HCT116 (cell line): ENCODE data around the gene RIMS1. TPM values are rescaled to one million over a fixed set of nuclear protein-coding genes. Genes with fewer than 3 reads are reported as not detected.

Source experiments
- ATAC-seq: fragments of 200-7000 bp; cut with Tn5 transposase; 2 replicates; pipeline ENCODE4 v1.9.1; 2020; ENCODE audit warnings: mild to moderate bottlenecking, moderate library complexity
- BruUV-seq: library from RNA; stranded (reverse); fragments of 400-500 nt; replicated peaks from 2 replicates; lab custom pipeline; 2021; lab: Mats Ljungman, UMichigan
- CTCF ChIA-PET: fragments of 300-600 bp; sonication (Branson Sonifier 250); formaldehyde crosslinking; loops from one replicate; lab custom pipeline; 2021; ENCODE audit warnings: antibody characterized with exemption; lab: Charles Lee
- POLR2A ChIA-PET: fragments of 300-600, 350-600 bp; sonication (Branson Sonifier 250); formaldehyde crosslinking; loops from one replicate; lab custom pipeline; 2021; ENCODE audit warnings: antibody characterized with exemption; lab: Charles Lee
- RAD21 ChIA-PET, 2 experiments: fragments of 300-600 bp; sonication (Branson Sonifier 250); formaldehyde crosslinking; loops; one replicate each; lab custom pipeline; 2023; ENCODE audit warnings: low total read pairs in 2 of 2; ENCODE audit not compliant: uncharacterized antibody in 2 of 2, unreplicated experiment in 2 of 2, low non-redundant PET in 1 of 2; lab: Charles Lee
- DNase-seq: peaks from one replicate; pipeline ENCODE4 v3.0.0-alpha.2; 2010; ENCODE audit warnings: low read depth, low spot score
- H2AFZ ChIP-seq: fragments of 200-600 bp; shearing (Covaris generic), sonication (generic); 2 replicates; pipeline ENCODE4 v1.6.1; 2017; ENCODE audit warnings: low read depth, mixed run types, mixed read lengths, antibody characterized with exemption, low read length; ENCODE audit not compliant: poor library complexity, severe bottlenecking
- H3K27ac ChIP-seq: 2 replicates; pipeline ENCODE4 v1.5.1; 2012; ENCODE audit warnings: low read depth, low read length
- H3K27me3 ChIP-seq: fragments of 200-600 bp; sonication (generic); 2 replicates; pipeline ENCODE4 v1.6.1; 2016; ENCODE audit warnings: mixed run types, low read length, mixed read lengths; ENCODE audit not compliant: insufficient read depth
- H3K36me3 ChIP-seq, 2 experiments: fragments of 200-500 bp in 1 of 2; fragments of 200-600 bp in 1 of 2; sonication (Bioruptor generic) in 1 of 2; sonication (generic) in 1 of 2; 2 replicates each; pipeline versions ENCODE4 v1.5.1 to v1.6.1; 2014 to 2016; ENCODE audit warnings: low read length in 2 of 2, inconsistent platforms in 1 of 2, mixed read lengths in 1 of 2, mixed run types in 1 of 2; ENCODE audit not compliant: insufficient read depth in 2 of 2, control insufficient read depth in 1 of 2
- H3K4me1 ChIP-seq, 2 experiments: fragments of 200-600 bp in 1 of 2; sonication (generic) in 1 of 2; 2 replicates each; pipeline versions ENCODE4 v1.5.1 to v1.6.1; 2012 to 2017; ENCODE audit warnings: low read length in 2 of 2, inconsistent platforms in 1 of 2, mild to moderate bottlenecking in 1 of 2, mixed read lengths in 1 of 2, mixed run types in 1 of 2, moderate library complexity in 1 of 2; ENCODE audit not compliant: insufficient read depth in 2 of 2, control insufficient read depth in 1 of 2
- H3K4me2 ChIP-seq: fragments of 200-600 bp; sonication (generic); 2 replicates; pipeline ENCODE4 v1.6.1; 2017; ENCODE audit warnings: mixed run types, low read length, mixed read lengths
- H3K4me3 ChIP-seq, 2 experiments: fragments of 200-600 bp in 1 of 2; sonication (generic) in 1 of 2; replicated peaks in 1 of 2; 2 replicates each; pipeline ENCODE4 v1.5.1; 2011 to 2016; ENCODE audit warnings: low read length in 2 of 2, control low read depth in 1 of 2, low read depth in 1 of 2, mild to moderate bottlenecking in 1 of 2, mixed read lengths in 1 of 2, mixed run types in 1 of 2
- H3K79me2 ChIP-seq: fragments of 200-600 bp; sonication (generic); 2 replicates; pipeline ENCODE4 v1.6.1; 2017; ENCODE audit warnings: mild to moderate bottlenecking, mixed run types, low read length, moderate library complexity, mixed read lengths; ENCODE audit not compliant: insufficient read depth
- H3K9ac ChIP-seq: fragments of 200-600 bp; sonication (generic); 2 replicates; pipeline ENCODE4 v1.6.1; 2016; ENCODE audit warnings: low read length, mixed read lengths
- H3K9me2 ChIP-seq: fragments of 200-600 bp; sonication (generic), shearing (Covaris generic); 2 replicates; pipeline ENCODE4 v1.6.1; 2017; ENCODE audit warnings: mixed run types, mild to moderate bottlenecking, moderate library complexity; ENCODE audit not compliant: insufficient read depth
- H3K9me3 ChIP-seq, 2 experiments: fragments of 200-500 bp in 1 of 2; fragments of 200-600 bp in 1 of 2; sonication (Bioruptor generic) in 1 of 2; sonication (generic) in 1 of 2; 2 replicates each; pipeline ENCODE4 v1.6.1; 2014 to 2017; ENCODE audit warnings: low read length in 2 of 2, mixed read lengths in 2 of 2, inconsistent platforms in 1 of 2, low read depth in 1 of 2, mild to moderate bottlenecking in 1 of 2, mixed run types in 1 of 2, moderate library complexity in 1 of 2; ENCODE audit not compliant: control insufficient read depth in 1 of 2, insufficient read depth in 1 of 2
- H4K20me1 ChIP-seq: fragments of 200-600 bp; sonication (generic), shearing (Covaris generic); 2 replicates; pipeline ENCODE4 v1.6.1; 2017; ENCODE audit warnings: mixed run types, mild to moderate bottlenecking, moderate library complexity; ENCODE audit not compliant: insufficient read depth
- RAD21 ChIP-seq: IDR thresholded peaks from 2 replicates; pipeline ENCODE4 v1.6.1; 2012; ENCODE audit warnings: low read depth, mild to moderate bottlenecking
- SP1 ChIP-seq: IDR thresholded peaks from 2 replicates; pipeline ENCODE4 v1.6.1; 2012; ENCODE audit warnings: low read depth
- intact Hi-C: fragments of 100-400 bp; cut with micrococcal nuclease; formaldehyde crosslinking; loops from 2 replicates; pipeline ENCODE4 v1.10.0; 2022
- total RNA-seq: library from RNA; stranded (reverse); gene quantifications from one replicate; pipeline ENCODE4 v1.2.1, GENCODE V29; 2021; ENCODE audit not compliant: unreplicated experiment
- TF ChIP-seq, protein P1 (sequence below), 3 experiments: fragments of 200-600 bp in 1 of 3; sonication (generic) in 1 of 3; IDR thresholded peaks in 2 of 3; conservative IDR thresholded peaks in 1 of 3; 2 replicates each; pipeline ENCODE4 v1.5.1; 2012 to 2017; ENCODE audit warnings: low read depth in 2 of 3, low read length in 2 of 3, antibody characterized with exemption in 1 of 3, borderline replicate concordance in 1 of 3, control low read depth in 1 of 3, mild to moderate bottlenecking in 1 of 3, mixed read lengths in 1 of 3, mixed run types in 1 of 3, moderate library complexity in 1 of 3; ENCODE audit not compliant: insufficient read depth in 1 of 3

RIMS1 gene
- total RNA-seq, 1 experiment from 2014 or later, result not detected

DNA sequence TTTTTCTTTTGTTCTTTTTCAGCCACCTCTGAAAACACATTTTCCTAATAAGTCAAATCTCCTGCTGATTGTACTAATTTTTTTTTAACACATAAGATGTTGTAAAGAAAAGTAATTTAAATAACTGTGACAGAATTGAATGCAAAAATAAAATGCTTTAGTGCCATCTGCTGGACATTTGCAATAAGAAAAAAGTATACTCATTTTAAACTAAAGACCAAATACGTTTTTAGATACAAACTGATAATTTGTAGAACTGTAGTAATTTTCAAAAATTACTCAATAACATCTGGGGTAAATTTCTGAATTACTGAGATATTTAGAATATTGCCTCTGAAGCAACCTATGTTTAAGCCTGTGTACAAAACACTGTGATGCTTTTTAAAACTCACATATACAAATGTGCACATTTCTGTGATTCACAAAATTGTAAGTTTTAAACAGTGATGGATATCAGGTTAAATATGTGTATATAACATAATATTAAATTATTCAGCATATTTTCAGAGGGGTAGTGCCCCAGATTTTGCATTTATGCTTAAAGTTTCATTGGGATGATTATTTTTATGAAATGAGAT, 198.7 kb downstream of the RIMS1 start:
- TF ChIP-seq SP1 (no peak), RAD21 (peak; percentile 44)
- TF ChIP-seq, protein P1, sequence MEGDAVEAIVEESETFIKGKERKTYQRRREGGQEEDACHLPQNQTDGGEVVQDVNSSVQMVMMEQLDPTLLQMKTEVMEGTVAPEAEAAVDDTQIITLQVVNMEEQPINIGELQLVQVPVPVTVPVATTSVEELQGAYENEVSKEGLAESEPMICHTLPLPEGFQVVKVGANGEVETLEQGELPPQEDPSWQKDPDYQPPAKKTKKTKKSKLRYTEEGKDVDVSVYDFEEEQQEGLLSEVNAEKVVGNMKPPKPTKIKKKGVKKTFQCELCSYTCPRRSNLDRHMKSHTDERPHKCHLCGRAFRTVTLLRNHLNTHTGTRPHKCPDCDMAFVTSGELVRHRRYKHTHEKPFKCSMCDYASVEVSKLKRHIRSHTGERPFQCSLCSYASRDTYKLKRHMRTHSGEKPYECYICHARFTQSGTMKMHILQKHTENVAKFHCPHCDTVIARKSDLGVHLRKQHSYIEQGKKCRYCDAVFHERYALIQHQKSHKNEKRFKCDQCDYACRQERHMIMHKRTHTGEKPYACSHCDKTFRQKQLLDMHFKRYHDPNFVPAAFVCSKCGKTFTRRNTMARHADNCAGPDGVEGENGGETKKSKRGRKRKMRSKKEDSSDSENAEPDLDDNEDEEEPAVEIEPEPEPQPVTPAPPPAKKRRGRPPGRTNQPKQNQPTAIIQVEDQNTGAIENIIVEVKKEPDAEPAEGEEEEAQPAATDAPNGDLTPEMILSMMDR (IDR thresholded peaks at IDR 0.05 in 2 of 3, conservative IDR thresholded peaks at IDR 0.05 in 1 of 3; ENCODE audit: borderline replicate concordance in 1 of 3, insufficient read depth in 1 of 3, low read depth in 2 of 3, low read length in 2 of 3), result peak; percentile 22 to 57 (median 22); a peak in 4 of 6 replicates
- no peak overlapping the region for H2AFZ ChIP-seq
- no peaks in the 10 kb centered on the region for H3K9me2 ChIP-seq
- BruUV-seq, result no TSS peak
- H3K9me3 ChIP-seq, result no peaks in the 10 kb centered on the region
- no peaks in the 10 kb centered on the region for H3K4me1 ChIP-seq
- no peak for ATAC-seq
- POLR2A ChIA-PET, result no interaction called here
- intact Hi-C loops, result loop anchor here (1.0 kb wide), 3 partner anchors 463 to 701 kb away; no protein-coding TSS in a partner anchor
- no peak overlapping the region for H3K27ac ChIP-seq
- H3K36me3 ChIP-seq, result no peaks in the 10 kb centered on the region
- H3K27me3 ChIP-seq, result no peaks in the 10 kb centered on the region
- no peak overlapping the region for H3K9ac ChIP-seq
- H3K79me2 ChIP-seq, result no peaks in the 10 kb centered on the region
- H4K20me1 ChIP-seq, result no peaks in the 10 kb centered on the region
- DNase-seq, result no peak
- CTCF ChIA-PET, result interaction anchor here (1.9 kb wide), 1 partner anchor 463 kb away, joined by 6 read pairs; no protein-coding TSS in a partner anchor
- H3K4me2 ChIP-seq, result no peak overlapping the region
- RAD21 ChIA-PET, result no interaction called here
- H3K4me3 ChIP-seq, result no peak overlapping the region

DNA sequence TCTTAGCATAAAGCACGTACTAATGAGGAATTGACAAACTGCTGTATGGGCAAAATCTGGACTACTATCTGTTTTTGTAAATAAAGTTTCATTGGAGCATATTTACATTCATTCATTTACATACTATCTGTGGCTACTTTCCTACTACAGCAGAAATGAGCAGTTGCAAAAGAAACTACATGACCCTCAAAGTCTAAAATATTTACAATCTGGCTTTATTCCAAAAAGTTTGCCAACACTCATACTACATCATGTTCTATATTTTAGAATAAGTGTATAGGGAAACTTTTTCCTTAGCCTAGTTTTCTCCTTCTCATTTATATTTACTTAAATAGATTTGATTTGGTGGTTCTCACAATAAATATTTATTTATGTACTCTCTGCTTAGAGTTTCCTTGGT, 208.2 kb downstream of the RIMS1 start:
- no peak for DNase-seq
- POLR2A ChIA-PET, result no interaction called here
- no peaks in the 10 kb centered on the region for H3K79me2 ChIP-seq
- no peaks in the 10 kb centered on the region for H3K9me2 ChIP-seq
- no peaks in the 10 kb centered on the region for H3K4me1 ChIP-seq
- no peaks in the 10 kb centered on the region for H3K27me3 ChIP-seq
- H3K9ac ChIP-seq, result no peak overlapping the region
- no peak overlapping the region for H3K27ac ChIP-seq
- H2AFZ ChIP-seq, result no peak overlapping the region
- H3K4me3 ChIP-seq, result no peak overlapping the region
- RAD21 ChIA-PET, result no interaction called here
- no peaks in the 10 kb centered on the region; a peak in 1 of 4 replicates for H3K36me3 ChIP-seq
- ATAC-seq, result no peak
- no peaks in the 10 kb centered on the region; a peak in 2 of 4 replicates for H3K9me3 ChIP-seq
- H4K20me1 ChIP-seq, result no peaks in the 10 kb centered on the region
- BruUV-seq, result no TSS peak
- CTCF ChIA-PET, result no interaction called here
- TF ChIP-seq RAD21, result no peak
- H3K4me2 ChIP-seq, result no peak overlapping the region
- intact Hi-C loops, result loop anchor here (10.0 kb wide), 1 partner anchor 920 kb away; no protein-coding TSS in a partner anchor
